ENCODE results near the gene STK32B. TPM values are rescaled to one million over a fixed set of nuclear protein-coding genes. Genes with fewer than 3 reads are reported as not detected.

The STK32B gene
- total RNA-seq, 2 experiments from 2014 or later, result not detected

GRCh38 chr4:5018603-5019002, 32.7 kb upstream of the STK32B start:
- CTCF ChIA-PET, result no interaction called here
- POLR2A ChIA-PET, result no interaction called here
- Mint-ChIP-seq H3K4me1 (ENCODE audit: low read depth) (no peaks in the 10 kb centered on the region), H3K27ac (no peak overlapping the region), H3K27me3 (peaks cover 13% of the 10 kb centered on the region), H3K4me3 (no peak overlapping the region), H3K36me3 (no peaks in the 10 kb centered on the region), H3K9me3 (no peaks in the 10 kb centered on the region)
- DNase-seq, result no peak
- intact Hi-C loops (cut with micrococcal nuclease), result no loop called here

GRCh38 chr4:5019274-5019673, 32.0 kb upstream of the STK32B start, which contains the start of gene CYTL1:
Gene CYTL1, minus strand, starts transcription at chr4:5019458. Its CDS starts 13 bp downstream, at chr4:5019445.
- Mint-ChIP-seq H3K36me3 (no peaks in the 10 kb centered on the region), H3K27ac (no peak within 1 kb of the TSS), H3K4me1 (ENCODE audit: low read depth) (no peaks in the 10 kb centered on the region), H3K9me3 (peaks cover 2% of the 10 kb centered on the region), H3K4me3 (no peak within 1 kb of the TSS), H3K27me3 (peaks cover 13% of the 10 kb centered on the region)
- intact Hi-C loops (cut with micrococcal nuclease), result no loop called here
- no peak for DNase-seq
- ChIA-PET POLR2A (no interaction called here), CTCF (no interaction called here)

GRCh38 chr4:5019796-5020195, 31.5 kb upstream of the STK32B start:
- POLR2A ChIA-PET, result no interaction called here
- H3K4me1 Mint-ChIP-seq (ENCODE audit: low read depth), result no peaks in the 10 kb centered on the region
- H3K9me3 Mint-ChIP-seq, result peaks cover 2% of the 10 kb centered on the region
- CTCF ChIA-PET, result no interaction called here
- H3K27me3 Mint-ChIP-seq, result peaks cover 13% of the 10 kb centered on the region
- no peak for DNase-seq
- H3K27ac Mint-ChIP-seq, result no peak overlapping the region
- intact Hi-C loops (cut with micrococcal nuclease), result no loop called here
- H3K36me3 Mint-ChIP-seq, result no peaks in the 10 kb centered on the region
- H3K4me3 Mint-ChIP-seq, result no peak overlapping the region

GRCh38 chr4:5020341-5020740, 30.9 kb upstream of the STK32B start:
- Mint-ChIP-seq H3K4me3 (no peak overlapping the region), H3K27ac (no peak overlapping the region), H3K36me3 (no peaks in the 10 kb centered on the region), H3K27me3 (peaks cover 13% of the 10 kb centered on the region), H3K9me3 (peaks cover 2% of the 10 kb centered on the region), H3K4me1 (ENCODE audit: low read depth) (no peaks in the 10 kb centered on the region)
- intact Hi-C loops (cut with micrococcal nuclease), result no loop called here
- ChIA-PET CTCF (interaction anchor here (0.7 kb wide), 1 partner anchor 11 kb away, joined by 4 read pairs; no protein-coding TSS in a partner anchor), POLR2A (no interaction called here)
- DNase-seq, result no peak

GRCh38 chr4:5021546-5021945, 29.7 kb upstream of the STK32B start:
- H3K27me3 Mint-ChIP-seq, result peaks cover 12% of the 10 kb centered on the region
- ChIA-PET POLR2A (no interaction called here), CTCF (no interaction called here)
- intact Hi-C loops (cut with micrococcal nuclease), result no loop called here
- H3K4me1 Mint-ChIP-seq (ENCODE audit: low read depth), result no peaks in the 10 kb centered on the region
- no peaks in the 10 kb centered on the region for H3K36me3 Mint-ChIP-seq
- no peak for DNase-seq
- peaks cover 2% of the 10 kb centered on the region for H3K9me3 Mint-ChIP-seq
- H3K27ac Mint-ChIP-seq, result no peak overlapping the region
- H3K4me3 Mint-ChIP-seq, result no peak overlapping the region

GRCh38 chr4:5024673-5025072, 26.6 kb upstream of the STK32B start:
- ChIA-PET POLR2A (no interaction called here), CTCF (no interaction called here)
- no peak overlapping the region for H3K4me3 Mint-ChIP-seq
- H3K36me3 Mint-ChIP-seq, result no peaks in the 10 kb centered on the region
- H3K27me3 Mint-ChIP-seq, result peaks cover 5% of the 10 kb centered on the region
- intact Hi-C loops (cut with micrococcal nuclease), result no loop called here
- no peaks in the 10 kb centered on the region for H3K4me1 Mint-ChIP-seq (ENCODE audit: low read depth)
- peaks cover 2% of the 10 kb centered on the region for H3K9me3 Mint-ChIP-seq
- DNase-seq, result no peak
- no peak overlapping the region for H3K27ac Mint-ChIP-seq

GRCh38 chr4:5026371-5026770, 24.9 kb upstream of the STK32B start:
- Mint-ChIP-seq H3K27ac (no peak overlapping the region), H3K9me3 (peaks cover 2% of the 10 kb centered on the region), H3K36me3 (no peaks in the 10 kb centered on the region), H3K4me3 (no peak overlapping the region), H3K4me1 (ENCODE audit: low read depth) (no peaks in the 10 kb centered on the region), H3K27me3 (peaks cover 4% of the 10 kb centered on the region)
- no peak for DNase-seq
- CTCF ChIA-PET, result interaction anchor here (0.6 kb wide), 1 partner anchor 83 kb away, joined by 5 read pairs; no protein-coding TSS in a partner anchor
- POLR2A ChIA-PET, result no interaction called here
- intact Hi-C loops (cut with micrococcal nuclease), result no loop called here

GRCh38 chr4:5027346-5027745, 23.9 kb upstream of the STK32B start:
- ChIA-PET CTCF (no interaction called here), POLR2A (no interaction called here)
- Mint-ChIP-seq H3K4me1 (ENCODE audit: low read depth) (no peaks in the 10 kb centered on the region), H3K27me3 (peaks cover 4% of the 10 kb centered on the region), H3K27ac (no peak overlapping the region), H3K9me3 (peaks cover 2% of the 10 kb centered on the region), H3K36me3 (no peaks in the 10 kb centered on the region), H3K4me3 (no peak overlapping the region)
- intact Hi-C loops (cut with micrococcal nuclease), result no loop called here
- DNase-seq, result no peak

GRCh38 chr4:5028480-5028879, 22.8 kb upstream of the STK32B start:
- DNase-seq, result no peak
- ChIA-PET POLR2A (no interaction called here), CTCF (no interaction called here)
- H3K4me3 Mint-ChIP-seq, result no peak overlapping the region
- no peaks in the 10 kb centered on the region for H3K36me3 Mint-ChIP-seq
- intact Hi-C loops (cut with micrococcal nuclease), result no loop called here
- no peaks in the 10 kb centered on the region for H3K4me1 Mint-ChIP-seq (ENCODE audit: low read depth)
- peaks cover 2% of the 10 kb centered on the region for H3K9me3 Mint-ChIP-seq
- H3K27me3 Mint-ChIP-seq, result peaks cover 4% of the 10 kb centered on the region
- H3K27ac Mint-ChIP-seq, result no peak overlapping the region

- no peak overlapping the region for H3K27ac Mint-ChIP-seq
- no peaks in the 10 kb centered on the region for H3K9me3 Mint-ChIP-seq
- no peak overlapping the region for H3K4me3 Mint-ChIP-seq
- intact Hi-C loops (cut with micrococcal nuclease), result no loop called here
- H3K27me3 Mint-ChIP-seq, result peaks cover 4% of the 10 kb centered on the region
- DNase-seq, result no peak
- H3K36me3 Mint-ChIP-seq, result no peaks in the 10 kb centered on the region
- ChIA-PET CTCF (no interaction called here), POLR2A (no interaction called here)
- no peaks in the 10 kb centered on the region for H3K4me1 Mint-ChIP-seq (ENCODE audit: low read depth)
Measured at GRCh38 chr4:5029447-5029846, 21.8 kb upstream of the STK32B start.

- CTCF ChIA-PET, result no interaction called here
- Mint-ChIP-seq H3K27ac (no peak overlapping the region), H3K9me3 (no peaks in the 10 kb centered on the region), H3K36me3 (no peaks in the 10 kb centered on the region), H3K27me3 (peaks cover 4% of the 10 kb centered on the region), H3K4me3 (no peak overlapping the region), H3K4me1 (ENCODE audit: low read depth) (no peaks in the 10 kb centered on the region)
- no peak for DNase-seq
- intact Hi-C loops (cut with micrococcal nuclease), result no loop called here
- POLR2A ChIA-PET, result no interaction called here
Measured at GRCh38 chr4:5030221-5030620, 21.1 kb upstream of the STK32B start.

- H3K4me3 Mint-ChIP-seq, result no peak overlapping the region
Measured at GRCh38 chr4:5030927-5031326, 20.4 kb upstream of the STK32B start.

GRCh38 chr4:5032813-5033212, 18.5 kb upstream of the STK32B start:
- no peaks in the 10 kb centered on the region for H3K36me3 Mint-ChIP-seq
- POLR2A ChIA-PET, result no interaction called here
- intact Hi-C loops (cut with micrococcal nuclease), result no loop called here
- H3K4me1 Mint-ChIP-seq (ENCODE audit: low read depth), result no peaks in the 10 kb centered on the region
- peaks cover 6% of the 10 kb centered on the region for H3K27me3 Mint-ChIP-seq
- H3K4me3 Mint-ChIP-seq, result no peak overlapping the region
- H3K9me3 Mint-ChIP-seq, result no peaks in the 10 kb centered on the region
- H3K27ac Mint-ChIP-seq, result no peak overlapping the region
- CTCF ChIA-PET, result no interaction called here
- no peak for DNase-seq

More at GRCh38 chr4:5030927-5031326, 20.4 kb upstream of the STK32B start:
- no peak overlapping the region for H3K27ac Mint-ChIP-seq
- intact Hi-C loops (cut with micrococcal nuclease), result no loop called here
- no peaks in the 10 kb centered on the region for H3K9me3 Mint-ChIP-seq
- no peak for DNase-seq
- CTCF ChIA-PET, result interaction anchor here (0.8 kb wide), 1 partner anchor 10 kb away, joined by 4 read pairs; no protein-coding TSS in a partner anchor
- H3K4me1 Mint-ChIP-seq (ENCODE audit: low read depth), result no peaks in the 10 kb centered on the region
- peaks cover 5% of the 10 kb centered on the region for H3K27me3 Mint-ChIP-seq
- H3K36me3 Mint-ChIP-seq, result no peaks in the 10 kb centered on the region
- POLR2A ChIA-PET, result no interaction called here

Data from activated CD4-positive, alpha-beta memory T cell treated with anti-CD3 and anti-CD28 coated beads for 36 hours (primary cell).